ENCODE results near the gene APBA2. TPM values are rescaled to one million over a fixed set of nuclear protein-coding genes. Genes with fewer than 3 reads are reported as not detected.
A peak's percentile ranks its signal among the peaks of the same experiment; 100 is the strongest.
"Not testable (repeated sequence)": the region's sequence is repeated elsewhere in the genome, so short reads cannot be mapped to it uniquely, and the experiment has no call there.

APBA2 gene
- total and polyA plus RNA-seq, 2 of the 13 experiments (the other 11 are each of a cell fraction or from before 2014, with no cell fraction given) = 0.62 to 2.3 TPM

DNA sequence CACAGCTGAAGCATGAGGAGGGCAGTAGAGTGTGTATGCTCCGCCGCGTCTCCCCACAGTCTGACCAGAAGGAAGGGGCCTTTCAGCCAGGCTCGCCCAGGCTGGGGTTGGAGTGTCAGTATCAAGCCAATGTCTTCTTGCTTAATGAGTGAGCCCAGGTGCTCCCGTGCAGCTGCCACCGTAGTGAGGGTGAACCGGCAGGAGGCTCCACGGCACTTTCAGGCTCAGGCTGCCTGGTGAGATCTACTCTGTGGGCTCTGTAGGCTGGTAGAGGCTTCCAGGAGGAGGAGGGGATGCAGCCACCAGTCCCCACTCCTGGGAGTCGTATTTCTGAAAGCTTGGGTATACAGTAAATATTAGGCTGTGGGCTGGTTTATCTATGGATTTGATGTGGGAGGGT is 45.5 kb upstream of the APBA2 start:
- H3K4me1 ChIP-seq (ENCODE audit: insufficient read depth, low read length); CTCF ChIA-PET (ENCODE audit: low intra/inter-chr PET ratio, low total read pairs); DNase-seq (ENCODE audit: low spot score); H3K9me3 ChIP-seq (ENCODE audit: low read length); H3K36me3 ChIP-seq (replicated peaks in 1 of 2; ENCODE audit: control insufficient read depth in 1 of 2, insufficient read depth in 2 of 2, low read length in 2 of 2); H3K4me2 ChIP-seq (ENCODE audit: low read depth, low read length); H3K27ac ChIP-seq (ENCODE audit: extremely low read length, insufficient read depth, low read length); POLR2A ChIA-PET; H3K79me2 ChIP-seq (ENCODE audit: insufficient read depth, low read length); H2AFZ ChIP-seq (ENCODE audit: low read length); FAIRE-seq; intact Hi-C loops (cut with micrococcal nuclease; ENCODE audit: unreplicated experiment); H3K27me3 ChIP-seq (ENCODE audit: control insufficient read depth in 1 of 2, insufficient read depth in 2 of 2, low read length in 2 of 2); BruUV-seq (replicated peaks); H4K20me1 ChIP-seq (ENCODE audit: insufficient read depth, low read length); H3K4me3 ChIP-seq (replicated peaks in 1 of 3; ENCODE audit: insufficient read depth in 1 of 3, low read depth in 2 of 3, low read length in 3 of 3); in situ Hi-C loops (cut with HindIII; ENCODE audit: extremely low pct_ligation_motif_present, low pct_unique_long_range_greater_than_20kb); H3K9ac ChIP-seq (ENCODE audit: insufficient read depth, low read depth, low read length): not testable (repeated sequence)
- no CpG with 5 or more reads among the region's 9 CpGs for WGBS (ENCODE audit: low lambda C conversion rate)
- ATAC-seq = peak; percentile 71

- DNase-seq (ENCODE audit: low spot score); FAIRE-seq; H3K9ac ChIP-seq (ENCODE audit: insufficient read depth, low read depth, low read length); CTCF ChIA-PET (ENCODE audit: low intra/inter-chr PET ratio, low total read pairs); H3K27me3 ChIP-seq (ENCODE audit: control insufficient read depth in 1 of 2, insufficient read depth in 2 of 2, low read length in 2 of 2); ATAC-seq; H3K4me2 ChIP-seq (ENCODE audit: low read depth, low read length); H3K79me2 ChIP-seq (ENCODE audit: insufficient read depth, low read length); H3K27ac ChIP-seq (ENCODE audit: extremely low read length, insufficient read depth, low read length); BruUV-seq (replicated peaks); H2AFZ ChIP-seq (ENCODE audit: low read length); in situ Hi-C loops (cut with HindIII; ENCODE audit: extremely low pct_ligation_motif_present, low pct_unique_long_range_greater_than_20kb); H4K20me1 ChIP-seq (ENCODE audit: insufficient read depth, low read length); intact Hi-C loops (cut with micrococcal nuclease; ENCODE audit: unreplicated experiment); H3K4me1 ChIP-seq (ENCODE audit: insufficient read depth, low read length); H3K36me3 ChIP-seq (replicated peaks in 1 of 2; ENCODE audit: control insufficient read depth in 1 of 2, insufficient read depth in 2 of 2, low read length in 2 of 2); H3K9me3 ChIP-seq (ENCODE audit: low read length); H3K4me3 ChIP-seq (replicated peaks in 1 of 3; ENCODE audit: insufficient read depth in 1 of 3, low read depth in 2 of 3, low read length in 3 of 3); POLR2A ChIA-PET: not testable (repeated sequence)
- 85% methylated on average over 11 of the region's 11 CpGs for WGBS (ENCODE audit: low lambda C conversion rate)
These were observed 43.6 kb upstream of the APBA2 start for GRCh38 chr15:28842210-28842609.

DNA sequence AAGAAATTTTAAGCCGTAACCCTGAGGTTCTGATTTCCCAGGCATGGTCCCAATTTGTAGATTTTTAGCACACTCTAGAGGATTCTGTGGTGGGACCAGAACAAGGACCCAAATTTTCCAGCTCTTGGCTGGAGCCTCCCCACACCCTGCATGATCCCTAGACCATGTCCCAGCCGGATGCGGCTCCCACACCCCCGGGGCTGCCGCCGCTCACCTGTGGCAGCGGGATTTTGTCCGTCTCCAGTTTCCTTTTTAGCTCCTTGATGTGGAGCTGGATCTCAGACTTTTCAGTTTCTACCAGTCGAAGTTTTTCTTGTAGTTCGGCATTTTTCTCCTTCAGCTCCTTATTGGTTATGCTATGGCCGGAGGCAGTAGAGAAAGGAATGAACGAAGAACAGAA is 42.3 kb upstream of the APBA2 start:
- H3K4me3 ChIP-seq (replicated peaks in 1 of 3; ENCODE audit: insufficient read depth in 1 of 3, low read depth in 2 of 3, low read length in 3 of 3); H3K4me2 ChIP-seq (ENCODE audit: low read depth, low read length); BruUV-seq (replicated peaks); CTCF ChIA-PET (ENCODE audit: low intra/inter-chr PET ratio, low total read pairs); H4K20me1 ChIP-seq (ENCODE audit: insufficient read depth, low read length); H3K9ac ChIP-seq (ENCODE audit: insufficient read depth, low read depth, low read length); H3K4me1 ChIP-seq (ENCODE audit: insufficient read depth, low read length); H2AFZ ChIP-seq (ENCODE audit: low read length); H3K9me3 ChIP-seq (ENCODE audit: low read length); DNase-seq (ENCODE audit: low spot score); H3K79me2 ChIP-seq (ENCODE audit: insufficient read depth, low read length); ATAC-seq; H3K36me3 ChIP-seq (replicated peaks in 1 of 2; ENCODE audit: control insufficient read depth in 1 of 2, insufficient read depth in 2 of 2, low read length in 2 of 2); in situ Hi-C loops (cut with HindIII; ENCODE audit: extremely low pct_ligation_motif_present, low pct_unique_long_range_greater_than_20kb); FAIRE-seq; intact Hi-C loops (cut with micrococcal nuclease; ENCODE audit: unreplicated experiment); H3K27me3 ChIP-seq (ENCODE audit: control insufficient read depth in 1 of 2, insufficient read depth in 2 of 2, low read length in 2 of 2); POLR2A ChIA-PET; H3K27ac ChIP-seq (ENCODE audit: extremely low read length, insufficient read depth, low read length): not testable (repeated sequence)
- 86% methylated on average over 12 of the region's 12 CpGs for WGBS (ENCODE audit: low lambda C conversion rate)

DNA sequence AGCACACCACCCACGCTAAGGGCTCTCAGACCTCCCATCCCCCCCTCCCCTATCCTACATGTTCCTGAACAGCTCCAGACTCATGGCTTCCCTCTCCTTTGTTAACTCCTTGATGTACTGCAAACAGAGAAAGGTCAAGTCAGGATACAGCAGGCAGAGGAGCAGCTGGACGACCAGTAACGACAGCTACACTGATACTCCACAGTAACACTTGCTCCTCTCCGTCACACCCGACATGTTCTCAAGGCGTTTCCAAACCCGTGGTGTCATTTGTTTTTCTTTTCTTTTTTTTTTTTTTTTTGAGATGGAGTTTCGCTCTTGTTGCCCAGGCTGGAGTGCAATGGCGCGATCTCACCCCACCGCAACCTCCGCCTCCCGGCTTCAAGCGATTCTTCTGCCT is 41.6 kb upstream of the APBA2 start:
- H2AFZ ChIP-seq (ENCODE audit: low read length); ATAC-seq; H3K9me3 ChIP-seq (ENCODE audit: low read length); H4K20me1 ChIP-seq (ENCODE audit: insufficient read depth, low read length); H3K27me3 ChIP-seq (ENCODE audit: control insufficient read depth in 1 of 2, insufficient read depth in 2 of 2, low read length in 2 of 2); CTCF ChIA-PET (ENCODE audit: low intra/inter-chr PET ratio, low total read pairs); BruUV-seq (replicated peaks); H3K36me3 ChIP-seq (replicated peaks in 1 of 2; ENCODE audit: control insufficient read depth in 1 of 2, insufficient read depth in 2 of 2, low read length in 2 of 2); POLR2A ChIA-PET; H3K27ac ChIP-seq (ENCODE audit: extremely low read length, insufficient read depth, low read length); H3K4me1 ChIP-seq (ENCODE audit: insufficient read depth, low read length); intact Hi-C loops (cut with micrococcal nuclease; ENCODE audit: unreplicated experiment); H3K4me2 ChIP-seq (ENCODE audit: low read depth, low read length); in situ Hi-C loops (cut with HindIII; ENCODE audit: extremely low pct_ligation_motif_present, low pct_unique_long_range_greater_than_20kb); FAIRE-seq; H3K4me3 ChIP-seq (replicated peaks in 1 of 3; ENCODE audit: insufficient read depth in 1 of 3, low read depth in 2 of 3, low read length in 3 of 3); H3K9ac ChIP-seq (ENCODE audit: insufficient read depth, low read depth, low read length); H3K79me2 ChIP-seq (ENCODE audit: insufficient read depth, low read length); DNase-seq (ENCODE audit: low spot score): not testable (repeated sequence)
- 87% methylated on average over 14 of the region's 14 CpGs for WGBS (ENCODE audit: low lambda C conversion rate)

Measured in HepG2 (cell line).